MV-4-11 (cell line): ENCODE data around the gene KCNJ1.

Experiments
- DNase-seq: peaks from one replicate; lab custom pipeline; 2025; lab: John Stamatoyannopoulos, UW

The KCNJ1 gene

DNA sequence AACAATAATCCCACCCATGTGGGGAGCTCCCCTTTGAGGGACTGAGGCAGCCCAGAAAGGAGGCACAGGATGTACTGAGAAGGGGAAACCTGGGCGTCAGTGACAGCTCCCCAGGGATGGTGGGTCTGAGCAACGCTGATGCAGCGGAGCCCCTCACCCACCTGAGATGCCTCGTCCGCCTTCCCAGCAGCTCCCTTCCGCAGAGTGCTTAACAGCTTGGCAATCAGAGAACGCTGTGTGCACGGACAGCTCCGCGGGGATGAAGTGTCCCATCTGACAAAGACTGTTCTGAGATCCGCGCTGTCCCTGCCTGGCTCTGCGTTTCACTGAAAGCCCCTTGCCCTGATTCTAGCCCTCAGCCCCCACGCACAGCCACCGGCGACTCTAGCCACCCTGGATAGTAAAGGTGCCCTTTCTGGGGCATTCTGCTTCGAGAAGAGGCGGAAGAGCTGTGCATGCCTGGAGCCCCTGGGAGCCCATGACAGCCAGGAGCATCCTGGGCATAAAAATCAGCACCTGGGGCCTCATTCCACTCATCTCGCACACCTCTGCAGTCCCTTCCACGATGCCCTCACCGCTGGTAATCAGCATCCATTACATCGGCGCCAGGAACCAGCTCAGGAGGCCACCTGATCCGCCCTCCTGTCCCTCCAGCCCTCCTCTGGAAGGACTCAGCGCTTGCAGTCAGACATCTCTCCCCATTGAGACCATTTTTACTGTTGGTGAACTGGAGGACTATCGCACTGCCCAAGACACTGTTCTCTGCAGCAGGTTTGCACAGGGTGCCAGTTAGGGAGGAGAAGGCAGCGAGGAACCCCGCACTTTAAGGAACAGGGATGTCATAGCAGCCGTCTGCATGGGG is 34.8 kb upstream of the KCNJ1 start:
- no peak for DNase-seq

DNA sequence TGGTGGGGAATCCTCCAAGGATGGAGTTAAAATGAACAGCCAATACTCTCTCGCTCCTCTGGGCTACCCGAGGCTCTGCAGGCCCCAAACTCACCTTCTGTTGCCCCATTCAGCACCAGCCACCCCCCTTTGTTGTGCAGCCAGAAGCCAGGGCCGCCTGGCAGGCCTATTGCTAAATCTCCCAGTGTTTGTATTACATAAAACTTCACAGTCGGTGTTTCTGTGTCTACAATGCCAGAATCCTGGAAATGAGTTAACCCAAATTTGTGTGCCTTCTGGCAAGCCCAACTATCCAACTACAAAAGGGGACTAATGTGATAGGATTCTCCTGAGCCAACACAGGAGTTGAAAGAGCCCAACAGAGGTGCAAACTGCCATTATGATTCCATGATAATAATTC is 33.4 kb upstream of the KCNJ1 start:
- DNase-seq, result no peak

DNA sequence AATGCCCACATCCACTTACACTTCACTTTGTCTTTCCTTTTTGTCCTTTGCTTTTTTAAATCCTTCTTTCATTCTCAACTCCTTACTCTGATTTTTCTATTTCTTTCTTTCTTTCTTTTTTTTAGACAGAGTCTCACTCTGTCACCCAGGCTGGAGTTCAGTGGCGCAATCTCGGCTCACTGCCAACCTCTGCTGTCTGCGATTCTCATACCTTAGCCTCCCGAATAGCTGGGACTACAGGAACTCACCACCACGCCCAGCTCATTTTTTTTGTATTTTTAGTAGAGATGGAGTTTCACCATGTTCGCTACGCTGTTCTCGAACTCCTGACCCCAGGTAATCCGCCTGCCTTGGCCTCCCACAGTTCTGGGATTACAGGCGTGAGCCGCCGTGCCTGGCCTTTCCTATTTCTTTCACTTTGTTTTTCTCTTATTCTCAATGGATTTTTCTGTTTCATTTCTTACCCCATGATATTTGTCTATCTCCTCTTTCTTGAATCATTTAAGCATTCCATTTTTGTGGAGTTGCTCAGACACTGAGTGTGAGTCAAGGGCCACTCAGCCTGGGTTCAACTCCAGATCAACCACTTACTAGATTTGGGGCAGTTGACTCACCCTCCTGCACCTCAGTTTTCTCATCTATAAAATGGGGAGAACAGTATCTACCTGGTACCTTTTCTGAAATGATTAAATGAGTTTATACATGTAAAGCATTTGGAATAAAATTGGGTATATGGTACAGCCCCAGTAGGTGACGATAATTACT is 31.7 kb upstream of the KCNJ1 start:
- DNase-seq, result no peak

DNA sequence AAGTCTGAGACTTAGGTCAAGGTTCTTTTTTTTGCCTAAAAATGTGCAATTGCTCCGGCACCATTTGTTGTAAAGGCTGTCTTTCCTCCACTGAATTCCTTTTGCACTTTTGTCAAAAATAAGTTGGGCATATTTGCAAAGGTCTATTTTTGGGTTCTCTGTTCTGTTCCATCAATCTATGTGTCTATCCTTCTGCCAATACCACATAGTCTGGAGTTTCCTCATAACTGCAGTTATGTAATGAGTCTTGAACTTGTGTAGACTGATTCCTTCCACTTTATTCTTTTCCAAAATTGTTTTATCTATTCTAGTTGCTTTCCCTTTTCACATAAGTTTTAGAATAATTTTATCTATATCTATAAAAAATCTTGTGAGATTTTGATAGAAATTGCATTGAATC is 30.7 kb upstream of the KCNJ1 start:
- no peak for DNase-seq

DNA sequence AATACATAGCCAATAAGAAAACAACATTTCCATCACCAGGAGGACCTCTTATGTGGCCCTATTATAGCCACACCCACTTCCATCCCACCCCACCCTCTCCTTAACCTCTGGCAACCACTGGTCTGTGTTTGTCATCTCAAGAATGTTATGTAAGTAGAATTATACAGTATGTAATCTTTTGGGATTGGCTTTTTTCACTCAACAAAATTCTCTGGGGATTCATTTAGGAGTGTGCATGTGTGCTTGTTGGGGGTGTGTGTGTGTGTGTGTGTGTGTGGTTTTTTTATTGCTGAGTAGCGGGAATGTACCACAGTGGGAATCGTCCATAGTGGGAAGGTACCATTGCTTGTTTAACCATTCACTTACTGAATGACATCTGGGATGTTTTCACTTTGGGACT is 29.3 kb upstream of the KCNJ1 start:
- DNase-seq, result no peak

DNA sequence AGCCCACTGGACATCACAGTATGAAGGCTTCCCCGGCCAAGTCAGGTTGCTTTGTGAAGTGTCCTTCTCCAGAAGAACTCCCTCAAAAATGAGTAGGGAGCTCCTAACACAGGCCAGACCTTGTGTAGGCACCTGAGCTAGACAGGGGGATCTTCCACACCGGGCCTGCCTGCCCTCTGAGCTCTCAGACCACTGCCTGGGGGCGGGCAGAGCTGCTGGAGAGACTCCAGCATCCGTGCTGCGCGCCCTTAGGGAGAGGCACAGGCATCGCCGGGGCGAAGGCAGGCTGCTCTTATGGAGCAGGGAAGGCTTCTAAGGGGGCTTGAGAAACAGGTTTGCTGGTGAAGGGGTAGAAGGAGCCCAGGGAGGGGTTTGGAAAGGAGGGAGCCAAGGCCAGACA is 28.4 kb upstream of the KCNJ1 start:
- no peak for DNase-seq

DNA sequence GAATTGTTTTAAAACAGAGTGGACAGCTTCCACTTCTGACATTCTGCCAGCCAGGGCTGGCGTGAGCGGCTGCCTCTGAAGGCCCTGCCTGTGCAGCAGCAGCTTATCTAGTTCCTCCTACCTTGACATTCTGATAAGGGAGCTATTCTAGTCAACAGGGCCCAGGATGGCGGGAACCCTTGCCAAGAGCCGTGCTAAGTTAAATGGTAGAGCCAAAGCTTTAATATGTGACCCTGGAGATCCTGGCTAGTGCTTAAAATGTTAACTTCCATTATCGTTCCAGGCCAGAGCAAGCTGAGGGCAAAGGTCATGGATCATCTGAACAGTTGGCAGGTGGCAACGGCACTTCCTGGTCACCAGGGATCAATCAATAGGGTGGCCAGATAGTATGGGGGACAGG is 27.6 kb upstream of the KCNJ1 start:
- no peak for DNase-seq

DNA sequence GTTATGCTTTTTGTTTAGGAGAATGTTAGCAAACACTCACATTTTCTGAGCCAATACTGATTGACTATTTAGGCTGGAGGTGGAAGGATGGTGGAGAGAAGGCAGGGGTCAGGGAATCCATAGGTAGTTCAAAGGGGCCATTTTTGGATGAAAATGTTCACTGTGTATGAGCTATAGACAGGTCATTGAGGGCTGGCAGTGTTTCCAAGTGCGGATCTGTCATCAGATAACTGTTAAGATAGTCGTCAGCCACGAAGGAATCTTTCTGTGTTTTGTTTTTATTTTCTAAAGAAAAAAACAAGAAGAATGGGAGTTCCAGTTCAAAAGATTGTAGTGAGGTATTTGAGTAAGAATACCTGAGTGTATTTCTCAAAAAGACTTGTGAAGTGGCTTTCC is 27.2 kb upstream of the KCNJ1 start:
- DNase-seq, result no peak

DNA sequence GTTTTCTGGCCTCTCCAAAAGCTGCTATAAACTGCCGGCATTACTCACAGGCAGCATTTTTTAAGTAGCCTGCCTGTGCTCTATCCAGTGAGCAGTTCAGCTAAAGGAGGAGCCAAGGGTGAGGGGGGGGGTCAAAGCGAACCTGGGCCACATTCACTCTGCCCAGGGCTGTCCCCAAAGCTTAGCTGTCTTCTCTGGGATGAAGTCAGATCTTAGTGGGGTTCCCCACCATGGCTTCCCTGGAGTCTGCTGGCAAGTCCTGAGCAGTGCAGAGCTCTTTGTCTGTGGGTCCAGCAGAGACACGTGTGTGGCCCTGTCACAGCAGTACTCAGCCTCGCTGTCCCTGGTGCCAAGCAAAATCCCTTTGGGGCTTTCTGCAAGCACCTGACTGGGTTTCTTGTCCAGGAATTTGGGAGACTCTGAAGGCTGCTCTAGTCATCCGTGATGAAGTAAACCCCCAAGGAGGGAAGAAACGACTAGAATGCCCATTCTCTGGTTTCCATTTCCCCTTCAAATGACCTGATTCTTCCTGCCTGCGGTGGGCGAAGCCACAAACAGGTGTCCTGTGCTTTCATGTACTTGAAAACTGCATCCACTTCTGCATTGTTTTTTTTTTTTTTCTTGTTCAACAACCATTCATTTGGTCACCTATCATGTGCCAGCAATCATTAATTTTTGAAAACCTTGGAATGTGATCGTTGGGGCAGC is 26.6 kb upstream of the KCNJ1 start:
- DNase-seq, result no peak

DNA sequence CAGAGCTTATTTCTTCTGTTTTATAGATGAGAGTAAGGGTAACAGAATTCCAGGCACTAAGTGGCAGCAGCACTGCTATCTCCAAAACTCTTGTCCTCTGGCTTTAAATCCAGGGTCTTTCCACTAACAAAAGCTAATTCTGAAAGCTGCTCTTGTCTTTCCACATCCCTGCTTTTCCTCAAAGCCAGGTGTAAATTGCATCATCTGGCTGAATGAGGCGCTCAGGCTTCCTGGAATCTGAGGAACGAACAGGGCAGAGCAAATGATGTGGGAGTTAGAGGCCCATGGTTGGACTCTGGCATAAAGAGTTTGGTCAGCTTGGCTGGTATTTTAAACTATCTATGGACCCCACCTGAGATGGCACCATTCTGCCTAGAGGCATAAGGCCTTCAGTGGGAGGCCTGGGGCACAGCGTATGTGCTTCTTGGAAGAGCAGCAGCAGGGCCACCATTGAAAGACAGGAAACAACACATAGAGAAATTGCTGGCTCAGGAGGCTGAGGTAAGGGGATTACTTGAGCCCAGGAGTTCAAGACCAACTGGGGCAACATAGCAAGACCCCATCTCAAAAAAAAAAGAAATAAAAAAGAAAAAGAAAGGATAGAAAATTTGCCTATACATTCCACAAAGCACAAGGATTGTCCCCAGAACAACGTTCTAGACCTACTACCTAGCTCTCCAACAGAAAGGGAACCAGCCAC is 25.9 kb upstream of the KCNJ1 start:
- DNase-seq, result no peak

DNA sequence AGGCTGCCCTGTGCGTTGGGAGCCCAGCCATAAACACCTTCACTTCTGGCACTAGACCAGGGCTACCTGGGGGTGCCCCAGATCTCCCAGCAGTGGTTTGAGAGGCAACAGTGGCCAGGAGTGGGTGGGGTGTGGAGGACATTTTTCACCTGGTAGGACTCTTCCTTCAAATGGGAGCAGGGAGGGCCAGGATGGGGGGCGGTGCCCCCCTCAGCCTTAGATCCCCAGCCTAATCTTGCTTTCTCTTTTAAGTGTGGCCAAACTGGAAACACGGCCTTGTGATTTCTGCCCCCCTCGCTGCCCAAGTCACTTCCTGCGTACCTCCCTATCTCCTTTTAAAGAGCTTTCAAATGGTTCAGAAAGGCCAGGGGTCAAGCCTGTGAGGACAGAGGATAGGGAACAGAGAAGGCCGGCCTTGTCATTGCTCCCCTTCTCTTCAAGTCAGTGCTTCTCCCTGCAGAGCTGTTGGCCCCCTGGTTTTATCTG is 24.9 kb upstream of the KCNJ1 start:
- no peak for DNase-seq

DNA sequence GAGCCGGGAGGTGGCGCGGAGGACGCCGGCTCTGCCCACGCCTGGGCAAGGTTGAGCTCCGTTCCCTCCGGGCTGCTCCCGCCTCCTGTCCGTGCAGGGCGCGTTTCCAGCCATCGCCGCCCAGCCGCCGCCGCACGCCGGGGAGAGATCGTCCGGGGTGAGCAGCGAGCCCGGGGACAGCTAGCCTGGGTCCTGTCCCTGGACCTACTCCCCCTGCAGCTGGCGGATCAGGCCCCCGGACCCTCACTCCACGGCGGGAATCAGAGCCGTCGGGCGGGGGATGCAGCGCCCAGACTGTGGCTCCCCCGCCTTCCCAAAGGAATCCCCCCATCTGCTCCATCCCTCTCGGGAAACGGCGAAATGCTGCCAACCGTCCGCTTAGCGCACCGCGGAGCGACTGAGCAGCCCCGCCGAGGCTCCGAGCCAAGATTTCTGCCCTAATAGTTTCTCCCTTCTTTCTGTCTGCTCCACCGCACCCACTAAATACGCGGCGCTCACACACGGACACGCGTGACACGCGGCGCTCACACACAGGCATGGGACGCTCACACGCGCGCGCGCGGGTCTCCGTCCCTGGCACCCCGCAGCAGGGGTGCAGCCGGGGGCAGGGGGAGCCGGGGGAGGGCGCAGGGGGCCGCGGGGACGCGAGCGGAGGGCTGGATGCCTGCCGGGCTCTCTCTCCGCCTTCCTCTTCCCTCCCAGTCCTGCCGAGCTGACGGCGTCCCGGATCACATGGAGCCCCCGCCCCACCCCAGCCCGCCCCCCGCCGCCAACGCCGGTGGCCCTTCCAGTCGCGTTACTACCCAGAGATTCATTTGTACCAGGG is 23.7 kb upstream of the KCNJ1 start, which contains the start of gene KCNJ5:
TSS of gene KCNJ5 (plus strand) at position 814 of the 826 bp plus-strand sequence. CDS start 19,918 bp downstream, outside the sequence.
- no peak for DNase-seq

DNA sequence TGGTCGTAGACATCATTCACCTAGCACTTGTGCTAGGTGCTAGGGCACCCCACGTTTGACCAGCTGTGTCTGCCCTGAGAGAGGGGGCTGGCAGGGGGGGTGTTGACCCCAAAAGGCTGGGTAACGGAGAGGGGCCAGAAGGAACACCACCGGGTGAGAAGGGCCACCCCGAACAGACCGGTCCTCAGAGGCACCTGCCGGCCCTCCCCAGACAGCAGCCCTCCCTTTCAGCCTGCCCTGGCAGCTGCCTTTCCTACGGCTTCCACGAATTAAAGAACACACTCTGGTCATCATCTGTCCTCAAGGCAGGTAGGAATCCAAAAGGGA is 23.1 kb upstream of the KCNJ1 start:
- no peak for DNase-seq

DNA sequence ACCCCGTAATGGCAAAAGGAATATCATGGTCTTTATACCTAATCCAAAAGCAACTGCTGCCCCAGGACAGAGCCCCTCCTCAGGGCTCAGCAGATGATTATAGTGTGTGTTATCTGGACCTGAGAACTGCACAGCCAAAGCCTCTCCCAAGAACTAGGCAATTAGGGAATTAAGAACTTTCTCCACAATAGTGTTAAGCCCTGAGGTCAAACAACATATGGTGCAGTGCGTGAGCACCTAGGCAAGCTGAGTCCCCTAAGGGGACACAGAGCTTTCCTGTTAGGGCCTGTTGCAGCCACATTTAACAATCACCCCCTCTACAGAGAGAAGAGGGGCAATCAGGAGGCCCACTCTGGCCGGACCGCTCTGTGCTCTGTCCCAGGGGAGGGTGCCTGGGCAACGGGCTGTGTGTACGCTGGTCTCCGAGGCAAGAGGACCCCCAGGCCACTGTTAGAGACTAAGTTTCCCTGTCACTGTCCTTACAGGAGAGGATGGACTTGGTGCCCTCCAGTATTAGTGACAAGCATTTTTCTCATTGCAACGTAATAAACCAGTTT is 22.6 kb upstream of the KCNJ1 start:
- no peak for DNase-seq

DNA sequence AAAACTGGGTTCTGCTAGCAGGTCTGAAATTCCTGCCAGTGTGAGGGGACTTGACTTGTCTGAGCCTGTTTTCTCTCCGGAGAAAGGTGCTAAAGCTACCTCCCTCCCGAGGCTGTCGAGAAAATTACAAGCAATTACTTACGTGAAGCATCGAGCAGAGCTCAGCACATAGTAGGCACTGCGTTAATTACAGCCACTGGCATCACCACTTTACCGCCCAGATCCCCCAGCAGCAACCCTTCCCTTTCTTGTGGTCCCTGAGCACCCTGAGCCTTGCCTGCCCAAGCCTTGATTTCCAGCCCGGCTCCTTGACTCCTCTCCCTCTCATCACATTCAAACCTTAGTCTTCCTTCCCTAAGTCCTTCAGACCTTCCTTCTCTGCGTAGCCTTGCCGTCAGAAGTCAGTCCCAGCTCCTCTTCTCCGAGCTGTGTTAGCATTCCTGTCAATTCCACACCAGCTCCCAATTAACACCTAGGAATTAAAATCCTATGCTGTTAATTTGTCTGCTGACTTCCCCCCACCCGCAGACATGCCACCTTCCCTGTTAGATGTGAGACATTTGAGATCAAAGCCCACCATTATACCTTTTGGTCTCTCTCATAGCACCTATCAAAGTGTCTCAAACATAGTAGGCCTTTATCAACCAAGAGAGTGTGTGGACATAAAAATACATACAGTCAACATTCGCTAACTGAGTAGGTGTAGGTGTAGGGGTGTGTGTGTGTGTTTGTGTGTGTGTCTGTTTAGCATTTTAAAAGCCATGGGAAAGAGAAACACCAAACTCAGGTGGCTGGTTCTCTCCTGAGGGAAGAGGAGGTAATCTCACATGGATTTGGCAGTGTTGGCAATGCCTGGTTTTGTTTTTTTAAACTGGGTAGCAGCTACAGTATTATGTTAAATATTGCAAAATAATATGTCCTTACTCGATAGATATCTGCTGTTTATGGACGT is 21.2 kb upstream of the KCNJ1 start:
- no peak for DNase-seq

DNA sequence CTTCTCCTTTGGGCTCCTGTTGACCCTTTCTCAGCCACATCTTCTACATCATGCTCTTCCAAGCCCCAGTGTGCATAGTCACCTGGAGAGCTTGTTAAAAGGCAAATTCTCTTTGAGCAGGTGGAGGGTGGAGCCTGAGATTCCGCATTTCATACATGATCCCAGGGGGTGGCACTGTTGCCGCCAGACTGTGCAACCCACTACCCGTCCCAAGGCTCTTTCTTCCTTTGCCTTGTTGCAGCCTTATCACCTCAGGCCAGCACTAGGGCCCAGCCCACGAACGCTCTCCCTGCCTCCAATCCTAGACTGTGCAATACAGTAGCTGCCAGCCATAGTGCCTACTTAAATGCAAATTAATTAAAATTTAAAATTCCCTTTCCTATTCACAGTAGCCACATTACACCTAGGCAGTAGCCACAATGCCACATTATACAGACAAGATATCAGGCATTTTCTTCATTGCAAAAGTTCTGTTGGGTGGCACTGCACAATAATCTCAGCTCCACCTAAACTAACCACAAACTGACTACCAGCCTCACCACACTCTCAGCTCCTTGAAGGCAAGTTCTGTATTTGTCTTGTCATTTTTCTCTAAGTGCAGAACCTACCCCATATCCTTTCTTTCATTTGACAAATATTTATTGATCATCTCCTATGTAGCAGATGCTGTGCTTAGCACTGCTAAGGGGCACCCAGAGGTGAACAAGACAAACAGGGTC is 19.5 kb upstream of the KCNJ1 start:
- no peak for DNase-seq

DNA sequence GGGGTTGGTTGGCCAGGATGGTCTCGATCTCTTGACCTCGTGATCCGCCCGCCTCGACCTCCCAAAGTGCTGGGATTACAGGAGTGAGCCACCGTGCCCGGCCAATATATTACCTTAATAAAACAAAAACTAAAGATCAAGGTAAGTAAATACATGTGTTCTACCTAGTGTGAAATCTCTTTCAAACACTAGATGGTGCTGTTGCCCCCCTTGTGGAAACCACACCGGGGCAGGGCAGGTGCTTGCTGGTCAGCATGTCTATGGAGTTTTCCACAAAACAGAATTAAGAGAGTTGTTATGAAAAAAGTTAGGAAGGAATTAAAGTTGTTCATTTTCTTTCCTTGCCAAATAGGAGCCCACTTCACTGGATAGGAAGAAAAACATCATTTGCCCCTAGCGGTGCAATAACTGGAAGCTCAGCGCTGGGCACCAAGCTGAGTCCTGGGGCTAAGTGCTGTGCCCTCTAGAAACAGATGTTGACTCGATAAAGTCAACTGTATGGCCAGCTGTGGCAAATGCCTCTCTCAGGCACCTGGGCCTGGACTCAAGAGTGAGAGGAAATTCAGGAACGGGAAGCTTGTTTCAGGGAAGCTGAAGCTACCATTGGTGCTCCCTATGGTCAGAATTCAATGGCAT is 17.7 kb upstream of the KCNJ1 start:
- DNase-seq, result peak; percentile 8

DNA sequence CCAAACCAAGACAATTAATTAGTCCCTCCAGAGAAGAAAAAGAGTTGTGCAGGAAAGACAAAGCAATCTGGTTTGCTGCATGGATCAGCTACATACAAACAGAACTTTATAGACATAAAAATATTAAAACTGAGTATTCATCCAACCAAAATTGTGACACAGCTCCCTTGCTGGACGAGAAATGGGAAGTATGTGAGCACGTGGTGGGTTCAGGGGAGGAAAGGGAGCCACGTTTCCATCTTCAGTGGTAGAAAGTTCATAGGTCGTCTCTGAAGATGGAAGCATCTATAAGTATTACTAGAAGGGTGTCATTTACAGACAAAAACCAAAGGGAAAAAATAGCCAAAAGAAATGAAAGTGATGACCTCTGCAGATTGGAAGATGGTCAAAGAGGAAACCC is 17.0 kb upstream of the KCNJ1 start:
- no peak for DNase-seq

DNA sequence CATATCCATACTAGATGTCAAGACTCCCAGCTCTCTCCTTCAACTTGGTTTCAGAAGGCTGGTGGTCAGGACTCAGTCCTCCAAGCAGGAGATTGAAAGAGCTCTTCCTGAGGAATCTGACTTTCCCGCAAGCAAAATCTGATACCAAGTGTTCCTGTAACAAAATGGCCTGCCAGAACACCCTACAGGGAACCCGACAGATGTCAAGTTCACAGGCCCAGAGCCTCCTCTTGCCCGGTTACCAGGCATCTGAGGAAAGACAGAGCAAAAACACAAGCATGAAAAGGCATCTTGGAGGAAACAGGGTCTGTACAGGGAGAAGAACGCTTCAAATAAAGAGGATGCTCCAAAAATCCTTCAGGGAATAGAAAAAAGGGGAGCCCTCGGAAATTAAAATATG is 15.4 kb upstream of the KCNJ1 start:
- DNase-seq, result no peak
